ENCODE data around the gene PRXL2C.

The PRXL2C gene

DNA sequence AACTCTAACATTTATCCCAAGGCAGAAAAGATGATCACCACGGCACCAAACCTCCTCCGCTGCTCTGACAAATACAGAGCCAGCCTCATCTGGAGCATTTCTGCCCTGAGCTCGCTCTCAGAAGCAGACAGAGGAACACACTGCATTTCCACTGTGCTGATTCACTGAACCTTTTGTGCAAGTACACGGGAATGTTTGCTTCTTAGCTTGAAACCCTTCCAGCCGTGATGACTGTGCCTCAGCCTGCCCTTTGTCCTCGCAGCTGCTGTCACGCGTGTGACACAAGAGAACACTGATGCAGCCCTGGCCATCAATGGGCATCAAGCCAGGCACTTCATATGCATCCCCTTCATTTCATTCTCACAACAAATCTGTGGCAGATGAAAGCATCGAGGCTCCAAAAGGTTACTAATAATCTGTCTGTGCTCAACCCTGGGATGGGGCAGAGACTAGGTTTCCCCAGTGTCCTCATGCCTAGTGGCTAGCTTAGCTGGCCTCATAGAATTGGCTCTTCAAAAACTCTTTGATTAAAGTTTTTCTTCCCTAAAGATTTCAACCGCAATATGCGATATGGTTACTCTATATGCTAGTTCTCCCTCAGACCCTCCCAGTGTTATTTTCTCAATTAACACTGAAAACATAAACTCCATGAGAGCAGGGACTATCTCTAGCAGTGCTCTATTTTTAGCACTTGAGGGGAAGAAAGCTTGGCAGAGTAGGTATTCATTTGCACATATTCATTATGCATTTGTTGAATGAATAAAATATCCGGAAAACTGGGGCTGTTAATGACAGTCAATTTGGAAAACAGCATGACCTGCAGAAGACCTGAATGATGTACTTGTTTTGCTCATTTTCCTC, 42.8 kb downstream of the PRXL2C start:
- peak; percentile 90 for DNase-seq (ENCODE audit: low read depth, low spot score)

DNA sequence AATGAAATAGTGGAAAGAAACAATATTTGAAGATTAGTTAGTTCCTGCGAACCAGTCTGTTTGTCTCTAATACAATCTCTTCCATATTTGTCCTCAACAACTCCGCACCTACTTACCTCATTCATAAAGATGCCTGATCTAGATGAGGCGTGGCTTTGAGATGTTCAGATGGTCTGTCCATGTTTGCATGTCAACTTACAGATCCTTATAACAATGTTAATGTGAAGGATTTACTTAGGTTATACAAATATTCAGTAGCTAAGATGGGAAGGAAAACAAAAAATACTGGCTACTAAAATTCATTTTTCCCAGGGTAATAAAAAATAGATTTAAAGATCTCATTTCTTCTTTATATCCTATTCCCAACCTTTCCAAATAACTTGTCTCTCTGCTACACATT, 43.8 kb downstream of the PRXL2C start:
- DNase-seq (ENCODE audit: low read depth, low spot score) = no peak

DNA sequence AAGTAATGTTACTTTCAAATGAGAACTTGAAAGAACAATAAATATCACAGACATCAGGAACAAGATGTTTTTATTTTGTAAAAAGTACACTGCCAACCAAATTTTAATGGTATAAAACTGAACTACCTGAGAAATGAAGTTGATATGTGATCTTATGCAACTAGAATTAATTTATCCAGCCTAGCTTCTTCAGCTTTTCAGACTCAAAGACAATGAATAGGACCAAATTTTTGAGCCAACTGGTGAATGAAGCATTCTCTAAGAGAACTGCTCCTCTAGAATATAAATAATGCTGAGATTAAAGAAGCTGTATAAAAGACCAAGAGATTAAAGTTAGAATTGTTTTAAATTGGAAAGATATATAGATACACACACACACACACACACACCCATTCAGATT, 45.4 kb downstream of the PRXL2C start:
- no peak for DNase-seq (ENCODE audit: low read depth, low spot score)

DNA sequence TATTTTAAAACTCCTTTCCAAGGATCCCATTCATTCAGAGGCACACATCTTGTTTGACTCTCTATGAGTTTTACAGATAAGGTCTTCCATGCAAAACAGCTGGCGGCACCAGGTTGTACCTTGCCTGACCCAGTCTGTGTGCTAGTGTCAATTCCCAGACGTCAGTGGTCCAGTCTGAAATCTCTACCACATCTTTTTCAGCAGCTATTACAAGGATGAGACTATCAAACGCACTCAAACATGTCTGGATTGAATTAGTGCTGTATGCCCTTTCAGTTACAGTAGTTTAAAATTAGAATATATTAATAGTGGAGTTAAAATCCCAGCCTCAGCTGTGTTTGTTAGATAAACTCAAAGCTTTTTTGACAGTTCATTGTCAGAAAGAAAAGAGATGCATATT, 47.1 kb downstream of the PRXL2C start:
- DNase-seq (ENCODE audit: low read depth, low spot score) = no peak

DNA sequence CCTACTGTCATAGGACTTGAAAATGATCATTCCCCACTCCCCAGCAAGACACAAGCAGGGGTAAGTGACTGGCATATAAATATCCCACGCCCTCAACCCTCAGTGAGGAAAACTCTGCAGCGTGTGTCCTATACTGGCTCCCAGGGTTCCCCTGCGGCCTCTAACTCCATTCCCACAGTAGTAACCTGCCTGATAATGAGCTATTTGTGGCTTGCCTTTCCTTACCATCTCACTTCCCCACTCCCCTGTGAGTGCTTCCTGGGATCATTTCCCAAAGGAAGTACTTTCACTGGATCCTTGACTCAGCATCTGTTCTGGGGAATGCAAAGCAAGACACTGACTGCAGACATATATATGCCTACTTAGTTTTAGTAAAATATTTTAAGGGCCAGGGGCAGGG, 49.8 kb downstream of the PRXL2C start:
- DNase-seq (ENCODE audit: low read depth, low spot score) = no peak

DNA sequence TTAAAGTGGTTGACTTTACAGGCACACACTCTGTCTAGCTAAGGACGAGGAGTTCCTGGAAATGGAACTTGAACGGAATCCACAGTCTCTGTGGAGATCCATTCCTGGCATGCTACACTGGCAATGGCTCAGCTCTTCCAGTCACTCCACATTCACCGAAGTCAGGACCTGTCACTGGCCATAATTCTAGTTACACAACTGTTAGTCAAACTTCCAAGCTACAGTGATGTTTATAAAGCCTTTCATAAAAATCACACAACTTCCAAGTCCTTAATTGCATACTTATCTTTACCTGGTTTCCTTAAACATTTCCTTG, 51.2 kb downstream of the PRXL2C start:
- peak; percentile 46 for DNase-seq (ENCODE audit: low read depth, low spot score)

DNA sequence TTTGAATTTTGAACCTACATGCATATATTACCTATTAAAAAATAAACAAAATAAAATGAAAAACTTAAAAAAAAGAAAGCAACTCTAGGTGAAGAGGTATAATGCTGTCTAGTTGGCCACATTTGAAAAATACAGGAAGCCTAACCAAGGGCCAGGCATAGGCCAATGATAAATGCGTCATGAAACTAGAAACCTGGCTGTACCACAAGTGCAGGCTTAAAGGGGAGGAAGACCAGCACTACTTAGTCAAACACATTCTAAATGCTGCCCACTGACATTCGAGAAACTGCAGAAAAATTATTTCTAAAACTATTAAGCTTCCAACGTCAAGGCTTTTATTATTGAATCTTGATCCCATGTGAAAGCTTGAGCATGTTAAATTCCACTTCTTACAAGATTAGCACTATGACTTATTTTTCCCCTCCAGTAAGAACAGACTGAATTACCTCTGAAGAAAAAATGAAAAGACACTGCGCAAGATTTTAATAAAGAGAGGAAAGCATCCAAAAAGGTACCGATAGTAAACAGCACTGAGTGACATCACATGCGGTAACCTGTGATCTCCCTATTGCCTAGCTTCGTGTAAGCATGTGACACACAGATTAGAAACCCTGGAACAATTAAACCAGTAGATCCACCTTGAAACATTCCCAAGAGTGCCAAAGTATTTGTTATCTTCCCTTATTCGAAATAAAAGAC, 51.7 kb downstream of the PRXL2C start:
- no peak for DNase-seq (ENCODE audit: low read depth, low spot score)

DNA sequence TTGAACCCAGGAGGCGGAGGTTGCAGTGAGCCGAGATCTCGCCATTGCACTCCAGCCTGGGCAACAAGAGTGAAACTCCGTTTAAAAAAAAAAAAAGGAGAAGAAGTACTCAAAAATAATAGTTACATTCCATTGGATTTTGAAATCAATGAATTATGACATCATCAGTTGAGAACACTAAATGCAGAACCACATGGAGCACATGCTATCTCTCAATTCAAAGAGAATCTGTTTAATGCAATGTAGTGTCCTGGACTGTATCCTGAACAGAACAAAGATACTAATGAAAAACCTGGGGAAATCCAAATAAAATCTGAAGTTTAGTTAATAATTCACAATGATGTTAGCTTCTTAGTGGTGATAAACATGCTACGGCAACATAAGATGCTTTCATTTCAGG, 55.8 kb downstream of the PRXL2C start:
- no peak for DNase-seq (ENCODE audit: low read depth, low spot score)

DNA sequence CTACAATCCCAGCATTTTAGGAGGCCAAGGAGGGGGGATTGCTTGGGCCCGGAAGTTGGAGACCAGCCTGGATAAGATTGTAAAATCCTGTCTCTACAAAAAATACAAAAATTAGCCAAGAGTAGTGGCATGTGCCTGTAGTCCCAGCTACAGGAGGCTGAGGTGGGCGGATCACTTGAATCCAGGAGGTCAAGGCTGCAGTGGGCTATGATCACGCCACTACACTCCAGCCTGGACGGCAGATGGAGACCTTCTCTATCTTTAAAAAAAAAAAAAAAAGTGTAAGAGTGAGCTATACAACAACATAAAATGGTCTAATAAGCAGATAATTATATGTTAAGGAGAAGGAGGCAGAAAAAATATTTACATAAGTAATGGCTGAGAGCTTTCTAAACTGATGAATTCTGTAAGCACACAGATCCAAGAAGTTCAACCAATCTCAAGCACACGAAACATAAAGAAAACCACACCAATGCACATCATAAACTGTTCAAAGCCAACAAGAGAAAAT, 58.5 kb downstream of the PRXL2C start:
- DNase-seq (ENCODE audit: low read depth, low spot score) = no peak

Data from astrocyte of the hippocampus (primary cell).